IPS-20b (cell line): ENCODE data around the gene LRP1.

ENCODE experiments used
- H3K27ac ChIP-seq: one replicate; pipeline ENCODE4 v1.5.1; 2013; ENCODE audit warnings: low read length
- H3K27me3 ChIP-seq: 2 replicates; pipeline ENCODE4 v1.6.1; 2013; ENCODE audit warnings: mild to moderate bottlenecking, low read length, inconsistent platforms; ENCODE audit not compliant: insufficient read depth
- H3K36me3 ChIP-seq: 2 replicates; pipeline ENCODE4 v1.6.1; 2013; ENCODE audit warnings: low read depth, mild to moderate bottlenecking, inconsistent platforms, low read length, moderate library complexity; ENCODE audit not compliant: insufficient read depth
- H3K4me1 ChIP-seq: 2 replicates; pipeline ENCODE4 v1.6.1; 2013; ENCODE audit warnings: mild to moderate bottlenecking, control low read depth, inconsistent platforms, low read length, moderate library complexity; ENCODE audit not compliant: insufficient read depth
- H3K4me3 ChIP-seq: 2 replicates; pipeline ENCODE4 v1.5.1; 2013; ENCODE audit warnings: mild to moderate bottlenecking, low read length, inconsistent platforms
- H3K9ac ChIP-seq: 2 replicates; pipeline ENCODE4 v1.6.1; 2013; ENCODE audit warnings: low read depth, mild to moderate bottlenecking, inconsistent platforms, low read length, moderate library complexity
- H3K9me3 ChIP-seq: 2 replicates; pipeline ENCODE4 v1.6.1; 2013; ENCODE audit warnings: mild to moderate bottlenecking, low read depth, low read length, inconsistent platforms; ENCODE audit not compliant: insufficient read depth

Gene LRP1

DNA sequence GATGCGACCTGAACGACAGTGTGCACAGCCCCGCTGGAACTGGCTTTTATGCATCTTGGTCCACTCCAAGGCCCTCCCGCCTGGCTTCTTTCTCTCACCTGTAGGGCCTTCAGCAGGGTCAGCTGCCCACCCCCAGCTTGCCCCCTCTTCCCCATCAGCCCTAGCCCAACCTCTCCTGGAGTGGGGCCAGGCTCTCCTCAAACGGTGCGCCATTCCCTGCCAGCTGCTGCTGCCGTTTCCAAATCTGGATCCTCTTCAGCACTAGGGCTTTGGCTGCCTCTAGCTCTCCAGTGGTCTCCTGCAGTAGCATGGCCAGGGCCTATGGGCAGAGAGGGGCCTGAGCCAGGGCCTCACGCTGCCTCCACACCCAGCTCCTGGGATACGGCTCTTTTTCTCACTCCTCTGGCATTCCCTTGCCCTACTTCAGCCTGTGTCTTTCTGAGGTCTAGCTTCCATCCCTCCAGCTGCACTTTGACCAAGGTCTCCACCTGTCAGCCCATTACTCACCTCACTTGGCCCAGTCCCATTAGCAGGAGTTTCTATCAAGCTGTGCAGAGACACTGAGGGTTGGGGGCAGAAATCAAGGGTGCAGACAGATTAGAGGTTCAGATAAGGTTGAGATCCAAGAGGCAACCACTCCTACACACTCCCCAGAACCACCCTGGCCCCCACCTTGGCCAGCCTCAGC, 22.1 kb upstream of the LRP1 start:
- Histone ChIP-seq H3K27me3 (no peaks in the 10 kb centered on the region), H3K9me3 (no peaks in the 10 kb centered on the region), H3K9ac (no peak overlapping the region), H3K4me1 (peaks cover 14% of the 10 kb centered on the region; the same call in 1 of the 2 replicates), H3K4me3 (no peak overlapping the region), H3K36me3 (peaks cover 29% of the 10 kb centered on the region), H3K27ac (no peak overlapping the region)

DNA sequence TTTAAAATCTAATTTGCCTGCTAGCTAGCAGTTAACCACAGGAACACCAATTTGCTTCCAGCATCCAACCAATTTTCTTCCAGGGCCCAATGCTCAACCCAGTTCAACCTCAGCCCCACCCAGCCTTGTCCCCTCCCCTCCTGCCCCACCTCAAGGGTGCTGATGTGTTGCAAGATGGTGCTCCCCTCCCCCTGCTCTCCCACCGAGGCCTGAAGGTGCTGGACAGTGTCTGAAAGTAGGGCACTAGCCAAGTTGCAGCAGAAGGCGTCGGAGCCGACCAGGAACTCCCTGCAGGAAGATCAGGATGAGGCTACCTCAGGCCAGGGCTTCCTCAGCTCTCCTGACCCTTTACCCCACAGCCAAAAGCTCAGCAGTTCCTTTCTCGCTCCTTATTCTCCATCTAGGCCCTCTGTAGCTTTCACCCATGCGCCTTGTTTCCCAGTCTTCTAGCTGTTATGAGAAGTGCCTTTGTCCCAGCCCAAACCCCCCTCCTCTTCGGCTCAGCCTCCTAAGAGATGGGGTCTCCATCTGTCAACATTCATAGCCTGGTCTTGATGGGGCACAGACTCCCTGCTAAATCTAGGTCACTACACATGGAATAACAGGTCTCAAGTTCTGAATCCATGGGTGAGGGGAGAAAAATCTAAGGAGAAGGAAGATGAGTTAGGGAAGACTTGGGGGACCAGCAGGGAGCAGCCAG, 20.7 kb upstream of the LRP1 start:
- Histone ChIP-seq H3K4me1 (peaks cover 24% of the 10 kb centered on the region; the same call in 1 of the 2 replicates), H3K27me3 (no peaks in the 10 kb centered on the region), H3K9ac (no peak overlapping the region), H3K27ac (no peak overlapping the region), H3K4me3 (no peak overlapping the region), H3K36me3 (peaks cover 29% of the 10 kb centered on the region), H3K9me3 (no peaks in the 10 kb centered on the region)

DNA sequence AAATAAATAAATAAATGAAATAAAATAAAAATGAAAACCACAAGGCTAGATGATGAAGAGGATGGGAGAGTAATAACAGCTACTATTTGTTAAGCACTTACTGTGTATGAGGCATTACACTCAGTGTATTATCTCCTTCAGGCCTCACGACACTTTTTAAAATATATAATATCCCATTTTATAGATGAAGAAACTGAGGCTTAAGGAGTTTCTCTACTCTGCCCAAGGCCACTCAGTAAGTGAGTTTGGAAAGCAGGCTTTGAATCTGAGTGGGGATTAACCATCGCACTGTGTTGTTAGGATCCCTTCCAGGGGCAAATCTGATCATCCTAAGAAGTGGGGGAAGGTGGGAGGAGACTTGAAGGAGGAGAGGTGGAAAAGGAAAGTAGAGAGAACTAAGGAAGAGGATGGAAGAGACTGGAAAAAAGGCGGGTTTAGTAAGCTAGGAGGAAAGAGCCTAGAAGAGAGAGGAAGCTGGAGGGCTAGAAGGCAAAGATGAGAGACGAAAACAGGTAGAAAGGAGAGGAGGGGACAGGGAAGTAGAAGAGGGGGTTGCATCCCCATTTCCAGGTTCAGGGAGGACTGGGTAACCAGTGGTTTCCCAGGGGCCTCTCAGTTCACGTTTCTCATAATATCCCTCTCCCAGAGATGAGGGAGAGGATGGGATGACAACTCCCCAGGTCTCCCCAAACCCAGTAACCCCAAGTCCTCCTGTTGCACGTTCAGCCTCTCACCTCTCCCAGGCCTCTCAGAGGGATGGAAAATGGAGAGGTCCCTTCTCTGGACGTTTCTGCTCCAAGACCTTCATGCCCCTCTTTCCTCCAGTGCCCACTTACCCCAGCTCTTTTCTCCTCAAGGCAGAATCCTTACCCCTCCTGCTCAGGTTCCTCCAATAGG, 18.8 kb upstream of the LRP1 start:
- H3K36me3 ChIP-seq: peaks cover 24% of the 10 kb centered on the region
- peak overlapping the region; percentile 41 for H3K27ac ChIP-seq
- no peaks in the 10 kb centered on the region for H3K27me3 ChIP-seq

DNA sequence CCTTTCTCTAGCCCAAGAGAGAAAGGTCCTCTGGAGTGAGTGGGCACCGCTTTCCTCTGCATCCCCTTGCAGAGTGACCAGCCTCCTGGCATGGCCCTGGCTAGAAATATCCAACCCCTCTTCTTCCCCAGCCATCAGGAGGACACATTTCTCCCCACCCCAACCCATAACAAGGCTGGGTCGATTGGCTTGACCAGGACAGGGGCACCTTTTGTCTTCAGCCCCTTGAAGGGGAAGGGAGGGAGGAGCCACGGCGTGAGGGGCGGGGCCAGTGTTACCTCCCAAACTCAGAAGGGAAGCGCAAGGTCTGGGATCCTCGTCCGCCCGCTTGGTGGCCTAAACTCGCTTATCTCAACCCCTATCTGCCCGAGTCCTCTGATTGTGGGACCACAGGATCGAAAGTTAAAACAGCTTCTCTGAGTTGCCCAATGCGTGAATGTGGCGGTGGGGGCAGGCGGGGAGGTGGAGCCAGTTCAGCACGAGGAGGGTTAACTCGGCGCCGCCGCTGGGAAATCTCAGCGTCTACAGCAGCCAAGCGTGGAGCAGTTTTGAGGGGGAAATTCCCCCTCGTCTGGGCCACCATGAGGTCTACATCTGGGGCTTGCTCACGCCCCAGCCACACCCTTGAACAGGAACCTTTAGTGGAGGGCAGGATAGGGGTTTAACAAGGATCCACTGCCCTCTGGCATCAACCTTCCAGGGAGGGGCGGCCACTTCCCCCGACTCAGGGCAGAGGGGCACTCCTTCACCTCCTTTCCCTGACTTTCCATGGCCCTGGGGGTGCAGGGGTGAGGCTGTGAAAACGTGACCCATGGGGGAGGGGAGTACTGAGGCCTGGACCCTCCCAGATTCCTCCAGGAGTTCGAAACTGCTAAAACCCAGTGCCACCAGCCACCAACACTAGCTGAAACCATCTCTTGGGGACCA, 17.9 kb upstream of the LRP1 start:
- Histone ChIP-seq H3K4me3 (peak overlapping the region; percentile 64), H3K27me3 (no peaks in the 10 kb centered on the region), H3K4me1 (peaks cover 24% of the 10 kb centered on the region; the same call in 1 of the 2 replicates), H3K9ac (peak overlapping the region; percentile 83; the same call in 1 of the 2 replicates), H3K9me3 (no peaks in the 10 kb centered on the region), H3K36me3 (peaks cover 16% of the 10 kb centered on the region; the same call in 1 of the 2 replicates), H3K27ac (peak overlapping the region; percentile 41)

More for the DNA sequence above, 18.8 kb upstream of the LRP1 start:
- Histone ChIP-seq H3K9ac (peak overlapping the region; percentile 83; the same call in 1 of the 2 replicates), H3K4me3 (peak overlapping the region; percentile 64), H3K9me3 (no peaks in the 10 kb centered on the region), H3K4me1 (peaks cover 24% of the 10 kb centered on the region; the same call in 1 of the 2 replicates)

DNA sequence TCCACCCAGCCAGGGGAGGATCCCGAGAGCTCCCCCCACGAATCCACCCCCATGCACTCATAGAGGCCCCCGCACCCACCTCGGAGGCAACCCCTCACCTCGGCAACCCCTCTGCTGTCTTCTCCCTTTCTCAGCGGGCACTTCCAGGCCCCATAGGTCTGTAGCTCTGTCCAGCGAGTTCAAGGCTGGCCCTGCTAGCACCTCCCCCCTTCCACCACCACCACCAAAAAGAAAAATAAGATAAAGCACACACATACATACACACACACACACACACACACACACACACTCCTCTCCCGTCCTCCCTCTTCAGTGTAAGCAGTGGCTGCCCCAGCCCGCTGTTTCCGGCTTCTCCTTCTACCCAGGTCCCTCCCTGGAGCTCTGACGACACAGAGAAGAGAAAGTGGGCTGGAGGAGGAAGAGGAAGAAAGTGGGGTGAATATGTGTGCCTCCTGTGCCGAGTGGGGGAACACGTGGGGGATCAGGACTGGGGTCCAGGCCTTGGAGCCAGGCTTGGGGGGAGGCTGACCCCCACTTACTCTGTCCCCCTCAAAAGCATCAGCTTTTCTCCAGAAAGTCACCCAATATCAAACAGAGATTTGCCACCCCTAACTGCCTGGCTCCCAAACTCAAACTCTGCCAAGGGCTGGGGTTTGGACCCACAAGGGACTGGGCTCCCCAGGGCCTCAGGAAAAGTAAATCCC, 17.1 kb upstream of the LRP1 start, which contains the start of gene STAT6:
STAT6 (minus strand) TSS at position 332 of the 704 bp plus-strand sequence. CDS start 3,084 bp downstream, outside the sequence.
- Histone ChIP-seq H3K9me3 (no peaks in the 10 kb centered on the region), H3K9ac (peak within 1 kb of the TSS; percentile 83; the same call in 1 of the 2 replicates), H3K36me3 (peaks cover 15% of the 10 kb centered on the region; the same call in 1 of the 2 replicates), H3K27ac (peak within 1 kb of the TSS; percentile 41), H3K4me3 (peak within 1 kb of the TSS; percentile 64), H3K27me3 (peaks cover under 1% of the 10 kb centered on the region), H3K4me1 (peaks cover 24% of the 10 kb centered on the region; the same call in 1 of the 2 replicates)

DNA sequence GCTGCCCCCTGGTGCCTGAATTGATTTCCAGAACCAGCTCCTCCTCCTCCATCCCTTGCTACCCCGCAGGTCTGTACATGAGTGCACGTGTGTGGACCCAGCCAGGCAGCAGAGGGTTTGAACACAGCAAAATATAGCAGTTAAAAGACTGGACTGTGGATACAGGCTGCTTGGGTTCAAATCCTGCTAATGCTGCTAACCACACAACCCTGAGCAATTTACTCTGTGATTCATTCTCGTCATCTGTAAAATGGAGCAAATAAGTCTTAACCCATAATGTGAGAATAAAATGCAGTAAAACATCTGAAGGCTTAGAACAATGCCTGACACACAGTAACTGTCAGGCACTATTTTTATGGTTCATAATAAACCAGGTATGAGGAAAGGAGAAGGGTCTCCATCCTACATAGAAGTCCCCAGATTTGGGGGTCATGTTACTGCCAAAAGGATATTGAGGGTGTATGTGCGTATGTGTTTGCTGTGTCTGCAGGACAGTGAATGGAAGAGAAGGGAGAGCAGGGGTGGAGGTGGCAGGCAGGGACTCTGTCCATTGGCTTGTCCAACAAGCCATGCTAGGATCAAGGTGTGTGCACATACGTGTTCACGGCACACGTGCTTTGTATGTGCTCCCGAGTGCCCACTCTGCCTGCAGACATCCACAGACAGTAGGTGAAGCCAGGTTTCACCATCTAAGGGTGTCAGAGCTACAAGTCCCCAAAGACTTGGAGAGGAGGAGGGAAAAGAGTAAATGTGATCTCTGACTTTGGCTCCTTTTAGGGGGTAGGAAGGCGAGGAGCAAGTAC, 15.6 kb upstream of the LRP1 start:
- H3K4me1 ChIP-seq: peaks cover 24% of the 10 kb centered on the region; the same call in 1 of the 2 replicates
- H3K4me3 ChIP-seq: peak overlapping the region; percentile 64; the same call in 1 of the 2 replicates
- peaks cover 6% of the 10 kb centered on the region for H3K27me3 ChIP-seq
- no peaks in the 10 kb centered on the region for H3K9me3 ChIP-seq
- H3K36me3 ChIP-seq: peaks cover 4% of the 10 kb centered on the region; the same call in 1 of the 2 replicates
- H3K27ac ChIP-seq: no peak overlapping the region
- 0 out of 2 replicates have a peak overlapping the region, but pooled peaks have one; percentile 38 for H3K9ac ChIP-seq

DNA sequence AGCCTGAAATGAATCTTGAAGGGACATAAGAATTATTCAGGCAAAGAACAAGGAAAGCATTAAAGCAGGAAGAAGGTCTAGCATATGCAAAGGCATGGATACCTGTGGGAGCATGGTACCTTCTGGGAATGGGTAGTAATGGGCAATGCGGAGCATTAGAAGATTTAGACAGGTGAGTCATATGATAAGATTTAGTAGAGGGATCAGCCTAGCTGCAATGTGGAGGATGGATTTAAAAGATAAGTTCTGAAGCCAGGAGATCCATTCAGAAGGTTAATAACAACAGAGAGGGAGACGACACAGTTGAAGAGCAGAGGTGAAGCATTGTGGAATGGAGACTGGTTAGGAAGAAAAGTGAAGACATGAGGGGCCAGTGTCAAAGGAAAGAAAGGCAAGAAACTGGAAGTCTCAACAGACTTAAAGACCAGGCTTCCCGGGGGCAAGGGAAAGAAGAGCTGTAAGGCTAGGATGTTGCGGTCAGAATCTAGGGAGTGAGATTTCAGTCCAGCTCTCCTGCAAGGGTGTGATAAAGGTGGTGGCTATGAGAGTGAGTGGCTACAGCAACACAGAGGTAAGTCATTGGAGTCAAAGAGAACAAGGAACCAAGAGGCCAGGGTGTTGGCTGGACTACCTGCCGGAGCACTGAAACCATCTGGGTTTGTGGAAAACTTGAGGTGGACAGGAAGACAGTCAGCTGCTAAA, 11.6 kb upstream of the LRP1 start:
- Histone ChIP-seq H3K36me3 (no peaks in the 10 kb centered on the region), H3K27me3 (peaks cover 6% of the 10 kb centered on the region), H3K9me3 (no peaks in the 10 kb centered on the region), H3K4me1 (peaks cover 7% of the 10 kb centered on the region; the same call in 1 of the 2 replicates), H3K27ac (no peak overlapping the region), H3K4me3 (no peak overlapping the region), H3K9ac (no peak overlapping the region)

DNA sequence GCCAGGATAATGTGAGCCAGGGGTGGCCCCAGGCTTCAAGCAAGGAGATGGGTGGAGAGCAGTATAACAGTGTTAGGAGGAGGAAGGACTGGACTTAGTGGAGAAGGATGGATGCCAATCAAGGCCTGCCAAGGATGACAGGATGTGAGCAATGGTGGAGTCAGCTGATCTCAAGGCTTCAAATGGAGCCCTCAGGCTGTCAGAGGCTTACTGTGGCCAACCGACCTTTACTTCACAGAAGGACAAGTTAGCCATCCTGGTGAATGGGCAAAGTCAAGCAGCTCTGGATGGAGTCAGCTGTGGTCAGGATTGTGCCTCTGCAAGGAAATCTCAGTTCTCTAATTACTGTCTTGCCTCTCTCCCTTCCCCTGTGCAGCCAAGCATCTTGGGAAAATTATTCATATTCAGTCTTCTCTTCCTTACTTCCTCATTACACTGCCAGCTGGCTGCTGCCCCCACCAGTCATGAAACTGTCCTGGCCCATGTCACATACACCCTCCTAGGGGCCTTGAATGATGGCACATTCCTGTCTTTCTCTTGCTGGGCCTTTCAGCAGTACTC, 9.5 kb upstream of the LRP1 start:
- H3K36me3 ChIP-seq: no peaks in the 10 kb centered on the region
- H3K4me1 ChIP-seq: no peaks in the 10 kb centered on the region
- H3K4me3 ChIP-seq: no peak overlapping the region
- H3K9ac ChIP-seq: no peak overlapping the region
- no peak overlapping the region for H3K27ac ChIP-seq
- peaks cover 6% of the 10 kb centered on the region for H3K27me3 ChIP-seq
- H3K9me3 ChIP-seq: no peaks in the 10 kb centered on the region
